D341Med (cell line): Measurements from ENCODE around the gene WDR45B.
A peak's percentile ranks its signal among the peaks of the same experiment; 100 is the strongest.
"Not testable (repeated sequence)": the region's sequence is repeated elsewhere in the genome, so short reads cannot be mapped to it uniquely, and the experiment has no call there.

Experiments
- DNase-seq: peaks from one replicate; pipeline ENCODE4 v3.0.0; 2012; ENCODE audit warnings: low spot score

WDR45B gene

DNA sequence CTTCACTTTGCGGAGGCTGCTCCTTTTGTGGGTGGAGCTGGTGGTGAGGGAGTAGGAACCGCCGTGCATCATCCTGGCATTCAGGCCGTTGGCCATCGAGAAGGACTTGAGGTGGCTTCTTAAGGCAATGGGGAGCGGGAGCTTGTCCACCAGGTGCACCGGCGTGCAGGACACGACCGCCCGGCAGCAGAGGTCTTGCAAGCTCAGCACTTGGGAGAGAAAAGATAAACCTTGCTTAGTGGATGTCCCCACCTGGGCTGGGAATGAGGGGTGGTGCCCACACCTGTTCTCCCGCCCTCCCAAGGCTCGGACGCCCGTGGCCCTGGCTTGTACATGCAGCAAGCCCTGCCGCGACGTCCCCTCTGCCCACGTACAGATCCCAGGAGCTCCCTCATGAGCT, 9.7 kb upstream of the WDR45B start:
- no peak for DNase-seq

DNA sequence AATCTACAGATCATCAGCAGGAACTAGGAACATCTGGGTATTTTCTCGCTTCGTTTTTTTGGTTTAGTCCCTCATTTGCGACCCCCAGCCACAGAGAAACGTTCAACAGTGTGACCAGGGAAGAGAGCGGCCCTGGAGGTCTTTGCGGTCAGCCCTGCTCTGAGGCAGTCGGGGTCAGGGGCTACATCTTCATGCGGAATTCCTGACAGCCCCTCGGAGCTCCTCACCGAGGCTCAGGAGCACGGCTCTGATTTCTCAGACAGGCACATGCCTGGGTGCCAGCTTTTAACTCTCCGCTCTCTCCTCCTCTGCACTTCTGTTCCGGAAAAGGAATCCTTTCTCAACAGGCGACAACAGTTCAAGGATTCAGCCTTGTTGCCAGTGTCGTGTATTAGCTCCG, 8.0 kb upstream of the WDR45B start:
- no peak for DNase-seq

DNA sequence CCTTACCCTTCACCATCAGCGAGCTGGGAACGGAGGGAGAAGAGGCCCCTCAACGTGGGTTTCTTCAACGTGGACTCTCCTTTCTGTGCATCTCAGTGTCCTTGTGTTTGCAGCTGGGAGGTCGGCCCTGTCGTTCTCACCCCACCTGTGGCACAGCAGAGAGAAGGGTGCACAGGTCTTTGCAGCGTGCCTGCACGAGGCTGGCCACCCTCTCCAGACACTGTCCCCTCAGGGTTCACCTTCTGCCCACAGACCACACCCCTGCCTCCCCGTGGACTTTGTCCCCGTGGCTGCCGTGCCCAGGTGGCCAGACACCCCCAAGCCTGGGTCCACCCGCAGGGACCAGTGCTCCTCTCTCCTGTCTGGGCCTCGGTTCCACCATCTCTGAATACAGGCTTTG, 7.3 kb upstream of the WDR45B start:
- DNase-seq, result no peak

DNA sequence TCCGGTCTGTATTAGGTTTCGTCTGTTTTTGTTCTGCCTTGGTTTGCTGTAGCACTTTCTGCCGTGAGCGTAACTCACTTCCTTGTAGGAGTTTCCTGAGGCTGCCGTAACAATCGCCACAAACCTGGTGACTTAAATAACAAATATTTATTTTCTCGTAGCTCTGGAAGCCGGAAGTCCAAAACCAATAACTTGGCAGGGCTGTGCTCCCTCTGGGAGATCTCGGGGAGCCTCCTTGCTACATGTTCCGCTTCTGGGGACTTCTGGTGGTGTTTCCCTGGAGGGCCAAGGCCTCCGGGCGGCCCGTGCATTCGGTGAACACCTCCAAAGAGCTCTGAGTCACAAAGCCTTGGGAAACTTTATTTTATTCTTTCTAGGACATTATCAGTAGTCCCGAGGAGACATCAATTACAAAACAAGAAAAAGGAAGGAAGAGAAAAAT, 6.8 kb upstream of the WDR45B start:
- DNase-seq, result no peak

GRCh38 chr17:82654611-82655010, 6.4 kb upstream of the WDR45B start:
- not testable (repeated sequence) for DNase-seq

DNA sequence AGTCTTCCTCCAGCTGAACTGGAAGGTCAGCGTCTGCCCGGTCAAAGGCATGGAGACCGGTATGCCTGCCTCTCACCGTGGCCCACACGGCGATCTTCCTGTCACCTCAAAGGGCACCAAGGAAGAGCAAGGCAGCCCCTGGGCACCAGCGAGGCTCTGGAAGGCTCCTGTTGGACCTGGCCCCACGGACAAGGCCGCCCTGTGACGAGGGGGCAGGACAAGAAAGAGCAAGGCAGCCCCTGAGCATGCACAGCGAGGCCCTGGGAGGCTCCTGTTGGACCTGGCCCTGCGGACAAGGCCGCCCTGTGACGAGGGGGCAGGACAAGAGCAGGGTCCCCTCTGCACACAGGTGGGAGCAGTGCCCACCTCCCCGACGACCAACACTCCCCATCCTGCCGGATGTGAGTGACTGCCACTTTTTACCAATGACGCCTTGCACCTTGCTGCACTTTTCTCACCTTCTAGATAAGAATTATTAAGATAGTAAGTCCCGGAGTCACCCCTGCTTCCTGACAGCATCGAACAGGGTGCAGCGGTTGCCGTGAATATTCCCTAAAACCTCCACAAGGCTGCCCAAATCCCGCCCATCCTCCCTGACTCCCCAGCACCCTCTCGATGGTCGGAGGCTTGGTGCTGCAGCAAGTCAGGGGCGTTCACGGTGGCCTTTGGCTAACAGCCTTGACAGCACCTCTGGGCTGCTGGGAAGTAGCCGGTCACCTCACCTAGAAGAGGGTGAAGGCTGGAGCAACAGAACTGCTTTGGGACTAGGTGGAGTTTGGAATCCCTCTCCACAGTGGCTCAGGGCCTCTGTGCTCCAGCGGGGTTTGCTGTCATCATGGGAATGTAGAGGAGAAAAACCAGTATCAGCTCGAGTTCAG, 5.6 kb upstream of the WDR45B start:
- DNase-seq, result no peak

GRCh38 chr17:82650723-82651122, 2.5 kb upstream of the WDR45B start:
- DNase-seq, result no peak

- DNase-seq, result no peak
Measured at GRCh38 chr17:82649501-82650261, 1.4 kb upstream of the WDR45B start.

GRCh38 chr17:82648742-82649331, 593 bp upstream of the WDR45B start:
- DNase-seq, result peak; percentile 94

GRCh38 chr17:82647593-82648164, 565 bp downstream of the WDR45B start:
- peak; percentile 77 for DNase-seq

DNA sequence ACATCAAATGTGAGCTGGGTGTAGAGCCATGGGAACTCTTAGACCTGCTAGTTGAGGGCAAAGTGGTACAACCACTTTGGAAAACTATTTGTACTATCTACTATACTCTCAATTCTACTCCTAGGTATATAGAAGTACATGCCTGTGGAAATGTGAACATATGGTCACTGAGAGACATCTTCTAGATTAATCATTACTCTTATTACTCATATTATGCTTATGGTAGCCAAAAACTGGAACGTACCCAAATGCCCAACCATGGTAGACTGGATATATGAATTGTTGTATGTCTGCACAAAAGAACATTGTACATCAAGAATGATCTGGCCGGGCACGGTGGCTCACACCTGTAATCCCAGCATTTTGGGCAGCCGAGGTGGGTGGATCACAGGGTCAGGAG, 2.7 kb downstream of the WDR45B start:
- DNase-seq, result no peak

DNA sequence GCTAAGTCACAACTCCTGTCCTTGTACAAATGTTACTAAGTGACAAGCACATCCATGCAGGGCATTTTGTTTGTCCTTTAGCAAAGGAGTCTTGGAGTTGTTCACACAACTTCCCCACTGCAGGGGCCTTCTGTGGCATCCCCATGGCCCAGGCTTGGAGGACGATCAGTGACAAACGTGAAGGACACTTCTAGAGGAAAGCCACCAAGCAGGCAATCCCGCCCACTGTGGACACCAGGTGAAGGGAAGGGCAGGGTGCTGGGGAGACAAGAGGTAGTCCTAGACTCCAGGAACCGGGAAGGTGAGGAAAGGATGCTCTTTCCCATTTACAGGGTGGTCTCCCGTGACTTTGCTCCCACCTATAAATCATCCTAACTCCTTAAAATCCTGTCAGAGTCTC, 4.1 kb downstream of the WDR45B start:
- no peak for DNase-seq

- no peak for DNase-seq
Measured at GRCh38 chr17:82642022-82642421, 6.2 kb downstream of the WDR45B start.

DNA sequence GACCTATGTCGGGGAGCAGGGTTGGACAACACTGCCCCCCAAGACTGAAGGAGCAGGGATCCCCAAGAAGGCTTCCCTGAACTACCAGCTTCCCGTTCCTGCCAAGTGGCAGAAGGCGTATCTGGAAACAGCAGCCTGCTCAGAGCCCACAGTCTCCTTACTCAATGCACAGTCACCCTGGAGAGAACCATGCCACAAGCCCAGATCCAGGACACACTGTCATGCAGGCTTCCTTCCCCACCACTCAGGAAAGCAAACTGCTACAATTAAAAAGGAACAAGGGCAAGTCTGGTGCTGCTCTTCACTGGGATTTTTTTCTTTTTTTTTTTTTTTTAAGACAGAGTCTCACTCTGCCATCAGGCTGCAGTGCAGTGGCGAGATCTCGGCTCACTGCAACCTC, 8.2 kb downstream of the WDR45B start:
- no peak for DNase-seq

DNA sequence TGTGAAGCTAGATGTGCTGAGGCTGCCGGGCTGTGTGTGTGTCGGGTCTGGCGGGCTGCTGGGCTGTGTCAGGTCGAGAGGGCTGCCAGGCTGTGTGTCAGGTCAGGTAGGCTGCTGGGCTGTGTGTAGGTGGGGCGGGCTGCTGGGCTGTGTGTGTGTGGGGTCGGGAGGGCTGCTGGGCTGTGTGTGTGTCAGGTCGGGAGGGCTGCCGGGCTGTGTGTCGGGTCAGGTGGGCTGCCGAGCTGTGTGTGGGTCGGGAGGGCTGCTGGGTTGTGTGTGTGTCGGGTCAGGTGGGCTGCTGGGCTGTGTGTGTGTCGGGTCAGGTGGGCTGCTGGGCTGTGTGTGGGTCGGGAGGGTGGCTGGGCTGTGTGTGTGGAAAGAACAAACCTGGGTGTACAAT, 8.6 kb downstream of the WDR45B start:
- DNase-seq, result no peak

GRCh38 chr17:82638183-82638773, 10.0 kb downstream of the WDR45B start:
- DNase-seq, result no peak

DNA sequence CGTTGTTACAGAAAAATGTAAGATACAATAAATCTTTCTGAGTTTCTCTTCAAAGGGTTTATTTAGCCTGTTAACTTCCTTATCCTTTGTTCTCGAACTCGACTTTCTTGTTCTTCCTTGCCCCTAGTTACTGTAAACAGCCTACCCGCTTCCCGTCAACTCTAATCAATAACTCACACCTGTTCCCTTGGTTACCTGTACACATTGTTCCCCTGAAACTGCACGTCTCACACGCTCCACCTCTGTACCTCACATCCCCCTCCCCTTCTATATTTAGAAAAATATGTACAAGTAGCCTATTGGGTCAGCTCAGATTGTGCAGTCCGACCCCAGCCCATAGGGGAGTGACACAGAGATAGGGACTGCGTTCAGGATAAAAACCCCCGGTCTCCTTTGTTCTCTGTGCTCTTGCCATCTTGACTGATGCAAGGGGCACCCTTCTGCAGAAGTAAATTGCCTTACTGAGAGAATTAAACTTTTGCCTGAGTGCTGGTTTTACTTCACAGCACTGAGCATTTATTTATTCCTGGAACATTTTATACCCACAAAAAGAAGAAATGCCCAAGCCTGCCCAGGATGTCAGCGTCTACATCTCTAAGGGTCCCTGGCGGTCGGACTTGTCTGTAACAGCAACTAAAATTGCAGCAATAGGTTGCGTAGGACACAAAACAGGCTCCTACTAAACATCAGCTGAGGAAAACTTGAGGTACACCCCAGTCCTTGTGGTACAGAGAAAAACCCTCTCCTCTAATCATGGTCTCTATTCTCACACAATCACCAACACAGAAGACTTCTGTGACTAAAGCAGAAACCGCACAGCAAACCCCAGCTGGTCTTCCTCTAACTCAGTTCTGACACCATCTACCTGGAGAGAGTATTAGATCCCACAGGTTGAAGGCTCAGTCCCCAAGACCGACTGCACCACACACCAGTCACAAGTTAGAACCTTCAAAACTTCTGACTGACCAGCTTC, 11.3 kb downstream of the WDR45B start:
- no peak for DNase-seq

DNA sequence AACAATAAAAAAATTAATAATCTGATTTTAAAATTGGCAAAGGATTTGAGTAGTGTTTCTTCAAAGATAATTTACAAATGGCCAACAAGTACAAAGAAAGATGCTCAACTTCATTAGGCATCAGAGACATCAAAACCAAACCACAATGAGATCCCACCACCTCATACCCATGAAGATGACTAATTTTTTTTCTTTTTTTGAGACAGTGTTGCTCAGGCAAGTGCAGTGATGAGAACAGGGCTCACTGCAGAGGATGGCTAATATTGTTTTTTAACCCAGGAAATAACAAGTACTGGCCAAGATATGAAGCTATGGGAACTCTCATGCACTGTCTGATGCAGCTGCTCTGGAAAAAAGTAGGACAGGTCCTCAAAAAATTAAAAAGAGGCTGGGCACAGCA, 14.9 kb downstream of the WDR45B start:
- DNase-seq, result no peak

- DNase-seq, result no peak
Measured at GRCh38 chr17:82632451-82632850, 15.8 kb downstream of the WDR45B start.

DNA sequence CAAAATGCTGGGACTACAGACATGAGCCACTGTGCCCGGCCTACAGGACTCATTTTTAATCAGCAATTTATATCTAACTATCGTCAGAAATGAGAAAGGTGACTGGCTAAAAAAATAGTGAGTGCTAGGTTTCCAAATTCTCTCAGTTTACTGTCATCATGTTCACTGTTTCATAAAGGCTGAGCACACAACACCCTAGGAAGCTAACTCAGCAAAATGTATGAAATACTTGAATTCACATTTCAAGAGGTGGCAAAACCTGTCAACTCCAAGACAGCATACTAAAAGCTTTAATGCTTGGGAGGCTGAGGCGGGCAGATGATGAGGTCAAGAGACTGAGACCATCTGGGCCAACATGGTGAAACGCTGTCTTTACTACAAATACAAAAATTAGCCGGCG, 16.7 kb downstream of the WDR45B start:
- DNase-seq, result no peak

DNA sequence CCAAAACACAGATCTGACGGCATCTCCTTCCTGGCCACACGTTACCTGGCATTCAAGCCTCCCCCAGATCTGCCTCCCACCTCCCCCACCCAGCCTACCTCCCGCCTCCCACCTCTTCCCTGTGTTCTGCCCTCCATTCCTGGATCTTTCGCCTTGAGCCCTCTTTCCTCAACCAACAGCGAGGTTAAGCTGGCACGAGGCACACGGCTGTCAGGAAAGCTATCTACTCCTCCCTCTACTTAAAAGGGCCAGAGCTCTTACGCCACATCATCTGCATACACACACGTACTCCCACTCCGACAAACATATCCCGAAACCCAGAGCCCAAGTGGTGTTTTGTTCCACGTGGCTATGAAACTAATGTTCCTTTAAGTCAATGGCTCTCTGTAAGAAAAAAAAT, 18.0 kb downstream of the WDR45B start:
- no peak for DNase-seq
